SK-N-MC (cell line): ENCODE results near the gene TP53.

ENCODE experiments used
- DNase-seq: peaks from one replicate; pipeline ENCODE4 v3.0.0-alpha.2; 2011; ENCODE audit warnings: low read depth, low spot score
- H3K27ac ChIP-seq: fragments of 200-600 bp; sonication (generic); 2 replicates; pipeline ENCODE4 v1.5.1; 2016; ENCODE audit warnings: mixed run types
- H3K36me3 ChIP-seq: fragments of 200-600 bp; sonication (generic); 2 replicates; pipeline ENCODE4 v1.6.1; 2017; ENCODE audit warnings: antibody characterized with exemption, low read length, mixed read lengths; ENCODE audit not compliant: insufficient read depth
- H3K4me3 ChIP-seq: fragments of 200-600 bp; sonication (generic); 2 replicates; pipeline ENCODE4 v1.5.1; 2016
- H3K9ac ChIP-seq: fragments of 200-600 bp; sonication (generic); 2 replicates; pipeline ENCODE4 v1.8.0; 2017; ENCODE audit warnings: mixed run types, mixed read lengths; ENCODE audit not compliant: insufficient read length
- H3K9me3 ChIP-seq: fragments of 200-600 bp; sonication (generic); 2 replicates; pipeline ENCODE4 v1.6.1; 2017; ENCODE audit warnings: low read depth, mild to moderate bottlenecking, antibody characterized with exemption, low read length, moderate library complexity, mixed read lengths
- EZH2 ChIP-seq: fragments of 200-600 bp; sonication (generic); IDR thresholded peaks from one replicate; pipeline ENCODE4 v1.6.1; 2017; ENCODE audit warnings: antibody characterized with exemption
- FOXP2 ChIP-seq: optimal IDR thresholded peaks from 2 replicates; pipeline ENCODE3; 2011; ENCODE audit warnings: mild to moderate bottlenecking, moderate library complexity; ENCODE audit not compliant: insufficient read depth; ENCODE audit errors: extremely low read length, control extremely low read depth
- POLR2AphosphoS5 ChIP-seq: IDR thresholded peaks from 2 replicates; pipeline ENCODE4 v1.6.1; 2012; ENCODE audit warnings: mild to moderate bottlenecking, low read depth, low read length, borderline replicate concordance

Gene TP53

DNA sequence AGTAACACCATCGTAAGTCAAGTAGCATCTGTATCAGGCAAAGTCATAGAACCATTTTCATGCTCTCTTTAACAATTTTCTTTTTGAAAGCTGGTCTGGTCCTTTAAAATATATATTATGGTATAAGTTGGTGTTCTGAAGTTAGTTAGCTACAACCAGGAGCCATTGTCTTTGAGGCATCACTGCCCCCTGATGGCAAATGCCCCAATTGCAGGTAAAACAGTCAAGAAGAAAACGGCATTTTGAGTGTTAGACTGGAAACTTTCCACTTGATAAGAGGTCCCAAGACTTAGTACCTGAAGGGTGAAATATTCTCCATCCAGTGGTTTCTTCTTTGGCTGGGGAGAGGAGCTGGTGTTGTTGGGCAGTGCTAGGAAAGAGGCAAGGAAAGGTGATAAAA is 14.1 kb downstream of the TP53 start:
- H3K9ac ChIP-seq: no peak overlapping the region
- H3K4me3 ChIP-seq: no peak overlapping the region
- H3K27ac ChIP-seq: no peak overlapping the region
- no peak for TF ChIP-seq FOXP2
- TF ChIP-seq EZH2: no peak
- no peak for TF ChIP-seq POLR2AphosphoS5
- peaks cover 48% of the 10 kb centered on the region for H3K36me3 ChIP-seq
- no peaks in the 10 kb centered on the region for H3K9me3 ChIP-seq
- no peak for DNase-seq

- Histone ChIP-seq H3K9me3 (no peaks in the 10 kb centered on the region), H3K27ac (no peak overlapping the region), H3K9ac (no peak overlapping the region), H3K36me3 (peaks cover 53% of the 10 kb centered on the region), H3K4me3 (no peak overlapping the region)
- TF ChIP-seq EZH2 (no peak), FOXP2 (no peak), POLR2AphosphoS5 (no peak)
- DNase-seq: no peak
Observed at GRCh38 chr17:7668482-7668881, 18.8 kb downstream of the TP53 start.

DNA sequence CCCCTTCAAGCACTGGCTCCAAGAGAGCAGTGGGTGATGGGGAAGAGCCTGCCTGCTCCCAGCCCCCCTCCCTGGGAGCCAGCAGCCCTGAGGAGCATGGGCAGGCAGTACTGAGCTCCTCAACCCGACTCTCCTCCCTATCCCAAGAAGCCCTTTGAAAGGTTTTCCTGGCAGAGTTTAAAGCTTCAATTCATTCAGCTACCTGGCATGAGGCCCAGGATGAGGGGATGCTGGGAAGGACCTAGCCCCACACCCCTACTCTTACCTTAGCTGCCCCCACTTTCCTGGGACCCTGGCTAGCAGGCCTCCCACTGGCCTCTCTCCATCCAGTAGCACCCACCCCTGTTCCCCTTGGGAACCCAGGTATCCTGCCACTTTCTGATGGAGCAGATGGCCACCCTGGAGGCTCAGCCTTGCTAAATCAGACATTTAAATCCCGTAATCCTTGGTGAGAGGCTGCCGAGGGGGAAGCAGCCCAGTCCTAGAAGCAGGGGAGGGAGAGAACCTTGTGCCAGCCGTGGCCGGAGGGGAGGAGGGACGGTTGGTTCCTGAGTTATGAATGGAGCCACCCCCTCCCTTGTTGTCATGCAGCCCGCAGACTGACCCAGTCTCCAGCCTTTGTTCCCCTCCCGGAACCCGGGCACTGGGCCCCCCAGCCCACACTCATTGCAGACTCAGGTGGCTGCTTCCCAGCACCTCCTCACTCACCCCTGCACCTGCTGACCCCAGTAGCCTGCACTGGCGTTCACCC is 19.5 kb downstream of the TP53 start:
- no peak overlapping the region for H3K4me3 ChIP-seq
- peaks cover 47% of the 10 kb centered on the region for H3K36me3 ChIP-seq
- DNase-seq: no peak
- H3K9ac ChIP-seq: no peak overlapping the region
- no peaks in the 10 kb centered on the region for H3K9me3 ChIP-seq
- no peak overlapping the region for H3K27ac ChIP-seq
- TF ChIP-seq FOXP2: no peak
- no peak for TF ChIP-seq POLR2AphosphoS5
- no peak for TF ChIP-seq EZH2

GRCh38 chr17:7656958-7657609 is 30.2 kb downstream of the TP53 start:
- H3K36me3 ChIP-seq: no peaks in the 10 kb centered on the region
- H3K9ac ChIP-seq: no peak overlapping the region
- TF ChIP-seq EZH2 (no peak), FOXP2 (no peak), POLR2AphosphoS5 (no peak)
- H3K27ac ChIP-seq: no peak overlapping the region
- DNase-seq: no peak
- H3K9me3 ChIP-seq: no peaks in the 10 kb centered on the region
- H3K4me3 ChIP-seq: no peak overlapping the region

DNA sequence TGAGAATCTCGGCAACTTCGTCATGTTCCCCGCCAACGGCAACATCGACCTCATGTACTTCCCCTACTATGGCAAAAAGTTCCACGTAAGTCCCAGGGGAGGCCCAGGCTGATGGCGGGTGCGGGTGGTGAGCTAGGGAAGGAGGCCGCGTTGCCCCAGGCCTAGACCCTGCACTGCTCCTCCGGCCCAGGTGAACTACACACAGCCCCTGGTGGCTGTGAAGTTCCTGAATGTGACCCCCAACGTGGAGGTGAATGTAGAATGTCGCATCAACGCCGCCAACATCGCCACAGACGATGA is 31.8 kb downstream of the TP53 start:
- H3K27ac ChIP-seq: no peak overlapping the region
- TF ChIP-seq POLR2AphosphoS5: no peak
- no peak for TF ChIP-seq EZH2
- TF ChIP-seq FOXP2: no peak
- H3K36me3 ChIP-seq: no peaks in the 10 kb centered on the region
- H3K9me3 ChIP-seq: no peaks in the 10 kb centered on the region
- no peak for DNase-seq
- no peak overlapping the region for H3K9ac ChIP-seq
- H3K4me3 ChIP-seq: no peak overlapping the region

DNA sequence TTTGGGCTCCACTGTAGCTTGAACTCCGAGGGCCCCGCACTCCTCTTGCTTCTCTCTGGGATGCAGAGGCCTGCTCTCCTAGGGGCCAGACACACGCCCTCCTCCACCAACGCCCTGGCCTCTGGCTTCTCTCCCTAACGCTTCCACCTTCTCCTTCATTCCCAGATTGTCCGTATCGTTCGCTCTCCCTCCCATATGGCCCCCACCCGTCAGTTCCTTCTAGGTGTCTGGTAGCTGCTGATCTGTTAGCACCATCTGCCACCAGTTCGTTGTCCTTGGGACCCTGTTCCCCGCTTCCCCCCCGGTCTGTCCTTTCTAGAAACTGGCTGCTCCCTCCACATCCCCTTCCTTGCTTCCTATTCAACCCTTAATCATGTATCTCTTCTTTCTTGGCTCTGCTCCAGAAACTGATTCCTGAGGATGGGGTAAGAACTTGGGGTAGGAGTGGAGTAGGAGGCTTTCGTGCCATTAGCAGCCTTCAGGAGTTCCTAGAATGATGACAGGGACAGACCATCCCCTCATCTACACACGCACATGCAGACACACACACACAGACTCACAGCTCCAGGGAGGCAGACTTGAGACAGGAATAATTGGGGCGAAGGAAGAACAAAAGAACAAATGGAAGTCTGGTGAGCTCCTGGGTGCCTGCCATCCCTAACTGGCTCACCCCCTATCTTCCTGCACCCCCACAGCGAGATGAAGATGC is 32.3 kb downstream of the TP53 start:
- Histone ChIP-seq H3K27ac (no peak overlapping the region), H3K9me3 (no peaks in the 10 kb centered on the region), H3K4me3 (no peak overlapping the region), H3K36me3 (no peaks in the 10 kb centered on the region), H3K9ac (no peak overlapping the region)
- TF ChIP-seq FOXP2: no peak
- no peak for TF ChIP-seq POLR2AphosphoS5
- no peak for TF ChIP-seq EZH2
- no peak for DNase-seq

GRCh38 chr17:7652388-7653356 is 34.6 kb downstream of the TP53 start:
- H3K9me3 ChIP-seq: no peaks in the 10 kb centered on the region
- no peak overlapping the region for H3K9ac ChIP-seq
- no peak for DNase-seq
- no peak overlapping the region for H3K4me3 ChIP-seq
- TF ChIP-seq FOXP2: no peak
- no peak for TF ChIP-seq POLR2AphosphoS5
- TF ChIP-seq EZH2: no peak
- H3K36me3 ChIP-seq: no peaks in the 10 kb centered on the region
- H3K27ac ChIP-seq: no peak overlapping the region

DNA sequence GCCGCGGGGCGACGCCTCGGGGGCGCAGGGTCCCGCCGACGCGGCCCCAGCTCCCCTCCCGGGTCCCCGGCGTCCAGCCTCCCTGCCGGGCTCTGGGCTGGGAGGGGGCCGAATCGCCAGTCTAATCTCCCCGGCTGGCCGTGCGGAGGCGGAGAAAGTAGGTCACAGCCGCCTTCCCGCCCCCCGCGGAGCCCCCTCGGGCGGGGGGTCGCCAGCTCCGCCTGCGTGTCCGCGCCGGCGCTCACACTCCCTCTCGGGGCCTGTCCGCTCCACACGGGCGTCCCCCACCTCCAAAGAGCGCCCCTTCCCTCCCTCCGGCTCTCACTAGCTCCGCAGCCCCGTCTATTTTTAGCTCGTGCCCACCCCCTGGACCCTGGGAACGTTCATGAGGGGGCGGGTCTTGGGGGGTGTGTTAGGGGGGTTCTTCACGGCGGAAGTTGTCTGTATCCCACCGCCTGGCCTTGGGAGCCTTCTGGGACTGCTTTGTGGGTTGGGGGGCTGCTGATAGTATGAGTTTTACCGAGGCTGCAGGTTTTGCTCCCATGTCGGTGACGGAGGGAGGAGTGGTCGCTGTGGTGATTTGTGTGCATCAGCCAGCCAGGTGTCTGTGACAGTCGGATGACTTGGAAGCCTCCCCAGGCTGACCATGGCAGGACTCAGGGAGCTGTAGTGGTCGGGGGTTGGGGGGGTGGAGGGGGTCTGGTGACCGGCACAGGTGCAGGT is 35.5 kb downstream of the TP53 start:
- H3K27ac ChIP-seq: no peak overlapping the region
- H3K9ac ChIP-seq: peak overlapping the region; percentile 45
- peak overlapping the region; percentile 86 for H3K4me3 ChIP-seq
- no peaks in the 10 kb centered on the region for H3K36me3 ChIP-seq
- no peaks in the 10 kb centered on the region for H3K9me3 ChIP-seq
- no peak for TF ChIP-seq POLR2AphosphoS5
- no peak for TF ChIP-seq FOXP2
- TF ChIP-seq EZH2: no peak
- DNase-seq: no peak
